H7 (cell line): ENCODE measurements around the gene STK35. TPM values are rescaled to one million over a fixed set of nuclear protein-coding genes. Genes with fewer than 3 reads are reported as not detected.
A peak's percentile ranks its signal among the peaks of the same experiment; 100 is the strongest.

Source experiments
- DNase-seq: peaks from one replicate; pipeline ENCODE4 v3.0.0; 2012
- H3K27me3 ChIP-seq: 2 replicates; pipeline ENCODE4 v1.6.0; 2011; ENCODE audit warnings: mild to moderate bottlenecking, low read length; ENCODE audit not compliant: control insufficient read depth, insufficient read depth
- H3K36me3 ChIP-seq: replicated peaks from 2 replicates; pipeline ENCODE4 v1.5.1; 2011; ENCODE audit warnings: low read length; ENCODE audit not compliant: control insufficient read depth, insufficient read depth
- H3K4me3 ChIP-seq: 2 replicates; pipeline ENCODE4 v1.5.1; 2011; ENCODE audit warnings: low read depth, mild to moderate bottlenecking, control low read depth, low read length, moderate library complexity; ENCODE audit not compliant: insufficient read depth
- total RNA-seq: library from RNA; depleted of rRNA; stranded (reverse); fragments of >200 nt; shearing (Covaris generic); gene quantifications from 2 replicates; pipeline ENCODE4 v1.2.3, GENCODE V29; 2014

STK35 gene
- total RNA-seq, 1 experiment from 2014 or later: 40.8 TPM

- Histone ChIP-seq H3K27me3 (no peaks in the 10 kb centered on the region), H3K36me3 (no peaks in the 10 kb centered on the region; the same call in 1 of the 2 replicates), H3K4me3 (no peak overlapping the region)
- DNase-seq: no peak
Measured at GRCh38 chr20:2136275-2136674, 34.6 kb downstream of the STK35 start.

- Histone ChIP-seq H3K4me3 (no peak overlapping the region), H3K36me3 (no peaks in the 10 kb centered on the region; the same call in none of the 2 replicates), H3K27me3 (no peaks in the 10 kb centered on the region)
- DNase-seq: no peak
Measured at GRCh38 chr20:2137552-2138201, 36.0 kb downstream of the STK35 start.

- H3K36me3 ChIP-seq: no peaks in the 10 kb centered on the region; the same call in none of the 2 replicates
- no peak for DNase-seq
- no peaks in the 10 kb centered on the region for H3K27me3 ChIP-seq
- no peak overlapping the region for H3K4me3 ChIP-seq
Measured at GRCh38 chr20:2138396-2138795, 36.8 kb downstream of the STK35 start.

GRCh38 chr20:2139250-2139649, 37.6 kb downstream of the STK35 start:
- DNase-seq: no peak

GRCh38 chr20:2139736-2140135, 38.1 kb downstream of the STK35 start:
- no peaks in the 10 kb centered on the region; the same call in none of the 2 replicates for H3K36me3 ChIP-seq

More at GRCh38 chr20:2139250-2139649, 37.6 kb downstream of the STK35 start:
- Histone ChIP-seq H3K4me3 (no peak overlapping the region), H3K36me3 (no peaks in the 10 kb centered on the region; the same call in none of the 2 replicates), H3K27me3 (no peaks in the 10 kb centered on the region)

GRCh38 chr20:2140561-2140960, 38.9 kb downstream of the STK35 start:
- no peaks in the 10 kb centered on the region for H3K27me3 ChIP-seq
- H3K4me3 ChIP-seq: no peak overlapping the region
- no peak for DNase-seq
- no peaks in the 10 kb centered on the region; the same call in none of the 2 replicates for H3K36me3 ChIP-seq

More at GRCh38 chr20:2139736-2140135, 38.1 kb downstream of the STK35 start:
- no peak overlapping the region for H3K4me3 ChIP-seq
- H3K27me3 ChIP-seq: no peaks in the 10 kb centered on the region
- no peak for DNase-seq

- no peak for DNase-seq
- Histone ChIP-seq H3K4me3 (no peak overlapping the region), H3K27me3 (no peaks in the 10 kb centered on the region), H3K36me3 (no peaks in the 10 kb centered on the region; the same call in none of the 2 replicates)
Measured at GRCh38 chr20:2141600-2142575, 40.3 kb downstream of the STK35 start.

GRCh38 chr20:2142649-2143048, 41.0 kb downstream of the STK35 start:
- Histone ChIP-seq H3K27me3 (no peaks in the 10 kb centered on the region), H3K4me3 (no peak overlapping the region), H3K36me3 (no peaks in the 10 kb centered on the region; the same call in 1 of the 2 replicates)
- DNase-seq: no peak

GRCh38 chr20:2143594-2143993, 42.0 kb downstream of the STK35 start:
- Histone ChIP-seq H3K4me3 (no peak overlapping the region), H3K27me3 (no peaks in the 10 kb centered on the region), H3K36me3 (no peaks in the 10 kb centered on the region; the same call in 1 of the 2 replicates)
- no peak for DNase-seq

- no peaks in the 10 kb centered on the region for H3K27me3 ChIP-seq
- H3K4me3 ChIP-seq: no peak overlapping the region
- H3K36me3 ChIP-seq: no peaks in the 10 kb centered on the region; the same call in 1 of the 2 replicates
- no peak for DNase-seq
Measured at GRCh38 chr20:2144850-2145249, 43.2 kb downstream of the STK35 start.

- no peak for DNase-seq
- Histone ChIP-seq H3K27me3 (no peaks in the 10 kb centered on the region), H3K4me3 (no peak overlapping the region), H3K36me3 (no peaks in the 10 kb centered on the region; the same call in 1 of the 2 replicates)
Measured at GRCh38 chr20:2145376-2145775, 43.7 kb downstream of the STK35 start.

GRCh38 chr20:2146080-2146867, 44.6 kb downstream of the STK35 start:
- no peak for DNase-seq
- no peak overlapping the region for H3K4me3 ChIP-seq
- no peaks in the 10 kb centered on the region for H3K27me3 ChIP-seq
- H3K36me3 ChIP-seq: no peaks in the 10 kb centered on the region; the same call in 1 of the 2 replicates

GRCh38 chr20:2149507-2149906, 47.9 kb downstream of the STK35 start:
- DNase-seq: peak; percentile 60
- no peak overlapping the region for H3K4me3 ChIP-seq
- H3K36me3 ChIP-seq: no peaks in the 10 kb centered on the region; the same call in 1 of the 2 replicates
- no peaks in the 10 kb centered on the region for H3K27me3 ChIP-seq

- Histone ChIP-seq H3K27me3 (no peaks in the 10 kb centered on the region), H3K4me3 (no peak overlapping the region), H3K36me3 (no peaks in the 10 kb centered on the region)
- no peak for DNase-seq
Measured at GRCh38 chr20:2150660-2151059, 49.0 kb downstream of the STK35 start.
